HG02943 (cell line): ENCODE measurements around the gene SFXN3.

Experiments used
- ATAC-seq: cut with Tn5 transposase; IDR thresholded peaks from one replicate; pipeline ENCODE4 v1.9.1; 2021; ENCODE audit warnings: mild to moderate bottlenecking, low read depth, moderate library complexity; ENCODE audit not compliant: unreplicated experiment

SFXN3 gene

DNA sequence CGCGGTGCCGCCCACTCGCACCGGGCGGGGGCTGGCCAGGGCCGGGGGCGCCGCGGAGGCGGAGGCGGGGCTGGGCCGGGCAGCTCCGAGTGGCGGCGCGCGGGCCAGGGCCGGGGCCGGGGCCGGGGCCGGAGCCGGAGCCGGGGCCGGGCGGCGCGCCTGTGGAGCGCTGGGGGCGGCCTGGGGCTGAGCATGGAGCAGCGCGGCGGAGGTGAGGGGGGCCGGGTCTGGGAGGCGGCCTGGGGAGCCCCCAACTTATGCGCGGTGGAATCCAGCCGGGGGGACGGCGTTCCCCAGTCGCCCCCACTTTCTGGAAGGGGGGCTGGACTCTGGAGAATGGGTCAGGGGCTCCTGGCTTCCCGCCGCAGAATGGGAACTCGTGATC, 31.3 kb upstream of the SFXN3 start, which contains the start of gene LZTS2:
TSS of gene LZTS2 (plus strand) at position 67 of the 385 bp plus-strand sequence. CDS start 2,731 bp downstream, outside the sequence.
- ATAC-seq, result no peak

DNA sequence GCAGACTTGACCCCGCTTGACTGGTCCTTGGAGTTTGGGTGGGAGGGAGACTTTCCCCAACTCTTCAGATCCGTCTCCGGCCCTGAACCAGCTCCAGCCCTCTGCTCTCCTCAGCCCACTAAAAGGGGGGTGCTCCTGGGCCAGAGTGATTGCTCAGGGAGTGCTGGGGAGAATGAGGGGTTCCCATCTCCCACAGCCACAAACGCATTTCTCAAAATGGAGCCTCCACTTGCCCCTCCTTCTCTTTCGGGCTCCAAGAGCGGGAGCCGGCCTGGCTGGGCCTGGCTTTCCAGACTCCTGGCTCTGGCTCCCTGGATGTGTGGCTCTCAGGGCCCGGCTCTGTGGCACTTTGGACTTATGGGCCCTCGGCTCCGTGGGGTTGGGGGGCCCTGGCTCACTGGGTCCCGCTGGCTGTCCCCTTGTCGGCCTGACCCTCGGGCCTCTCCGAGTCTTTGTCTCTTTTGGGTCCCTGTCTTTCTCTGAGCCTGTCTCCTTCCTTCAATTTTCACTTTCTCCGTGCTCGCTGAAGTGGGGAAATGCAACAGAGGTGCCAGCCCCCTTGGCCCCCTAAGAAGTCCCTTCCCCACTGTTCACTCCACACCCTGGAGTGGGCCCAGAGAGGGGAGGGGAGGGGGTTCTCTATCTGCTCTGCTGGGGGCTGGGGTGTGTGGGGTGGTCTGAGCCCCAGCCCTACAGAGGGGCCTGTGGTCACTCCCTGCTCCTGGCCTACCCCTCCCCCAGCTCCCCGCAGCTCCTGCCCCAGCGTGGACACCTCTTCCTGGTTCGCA, 30.7 kb upstream of the SFXN3 start:
- ATAC-seq, result no peak

DNA sequence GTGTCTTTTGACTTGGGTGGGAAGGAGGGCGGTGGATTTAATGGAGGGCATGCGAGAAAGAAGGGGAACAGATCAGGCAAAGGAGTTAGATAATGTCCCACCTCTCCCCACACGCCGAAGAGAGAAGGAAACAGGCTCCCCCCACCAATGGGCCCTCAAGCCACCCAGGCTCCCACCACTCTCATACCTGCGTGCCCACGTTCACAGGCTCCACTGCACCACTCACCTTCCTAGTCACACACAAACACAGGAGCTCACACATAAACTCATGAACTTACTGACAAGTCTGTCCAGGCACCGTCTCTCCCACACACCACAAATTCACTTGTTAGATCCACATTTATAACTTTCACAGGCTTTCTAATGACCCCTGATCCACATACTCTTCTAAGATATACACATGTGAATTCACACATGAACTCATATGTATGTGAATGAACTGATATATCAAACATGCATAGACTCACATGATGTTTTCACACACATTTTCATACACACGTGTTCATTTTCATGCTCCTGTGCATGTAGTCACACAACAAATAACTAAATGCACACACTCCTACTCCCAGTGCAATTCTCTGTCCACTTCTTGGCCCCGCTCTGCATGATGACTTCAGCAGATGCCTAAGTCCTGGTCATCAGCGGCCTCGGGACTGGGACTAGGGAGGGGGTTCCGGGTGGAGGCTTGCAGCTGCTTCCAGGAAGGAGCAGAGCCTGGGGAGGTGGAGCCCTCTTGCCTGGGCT, 29.9 kb upstream of the SFXN3 start:
- no peak for ATAC-seq

DNA sequence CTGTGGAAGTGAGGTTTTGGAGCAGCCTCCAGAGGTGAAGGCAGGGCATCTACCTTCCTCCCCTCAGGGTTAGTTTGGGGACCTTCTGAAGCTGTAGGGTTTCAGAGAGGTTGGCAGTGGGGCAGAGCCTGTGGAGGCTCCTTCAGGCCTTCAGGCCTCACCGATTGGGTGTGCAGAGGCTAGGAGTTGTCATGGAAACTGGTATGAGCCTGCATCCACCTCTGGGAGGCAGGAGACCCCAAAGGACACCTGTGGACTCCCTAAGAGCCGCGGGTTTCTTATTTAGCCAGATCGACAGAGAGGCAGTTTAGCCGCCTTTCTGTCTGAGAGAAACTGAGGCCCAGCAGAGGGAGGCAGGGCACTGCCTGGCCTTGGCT, 29.4 kb upstream of the SFXN3 start:
- no peak for ATAC-seq

DNA sequence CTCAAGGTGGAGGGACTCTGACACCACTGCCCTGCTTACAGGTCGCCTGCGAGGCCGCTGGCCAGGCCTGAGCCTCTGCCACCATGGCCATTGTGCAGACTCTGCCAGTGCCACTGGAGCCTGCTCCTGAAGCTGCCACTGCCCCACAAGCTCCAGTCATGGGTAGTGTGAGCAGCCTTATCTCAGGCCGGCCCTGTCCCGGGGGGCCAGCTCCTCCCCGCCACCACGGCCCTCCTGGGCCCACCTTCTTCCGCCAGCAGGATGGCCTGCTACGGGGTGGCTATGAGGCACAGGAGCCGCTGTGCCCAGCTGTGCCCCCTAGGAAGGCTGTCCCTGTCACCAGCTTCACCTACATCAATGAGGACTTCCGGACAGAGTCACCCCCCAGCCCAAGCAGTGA, 28.6 kb upstream of the SFXN3 start:
- no peak for ATAC-seq

DNA sequence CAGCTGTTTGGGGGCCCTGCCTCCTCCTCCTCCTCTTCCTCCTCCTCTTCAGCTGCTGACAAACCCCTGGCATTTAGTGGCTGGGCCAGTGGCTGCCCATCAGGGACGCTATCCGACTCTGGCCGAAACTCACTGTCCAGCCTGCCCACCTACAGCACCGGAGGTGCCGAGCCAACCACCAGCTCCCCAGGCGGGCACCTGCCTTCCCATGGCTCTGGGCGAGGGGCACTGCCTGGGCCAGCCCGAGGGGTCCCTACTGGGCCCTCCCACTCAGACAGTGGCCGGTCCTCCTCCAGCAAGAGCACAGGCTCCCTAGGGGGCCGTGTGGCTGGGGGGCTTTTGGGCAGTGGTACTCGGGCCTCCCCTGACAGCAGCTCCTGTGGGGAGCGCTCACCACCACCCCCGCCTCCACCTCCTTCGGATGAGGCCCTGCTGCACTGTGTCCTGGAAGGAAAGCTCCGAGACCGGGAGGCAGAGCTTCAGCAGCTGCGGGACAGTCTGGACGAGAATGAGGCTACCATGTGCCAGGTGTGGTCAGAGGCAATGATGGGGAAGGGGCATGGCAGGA, 27.3 kb upstream of the SFXN3 start:
- ATAC-seq, result no peak

DNA sequence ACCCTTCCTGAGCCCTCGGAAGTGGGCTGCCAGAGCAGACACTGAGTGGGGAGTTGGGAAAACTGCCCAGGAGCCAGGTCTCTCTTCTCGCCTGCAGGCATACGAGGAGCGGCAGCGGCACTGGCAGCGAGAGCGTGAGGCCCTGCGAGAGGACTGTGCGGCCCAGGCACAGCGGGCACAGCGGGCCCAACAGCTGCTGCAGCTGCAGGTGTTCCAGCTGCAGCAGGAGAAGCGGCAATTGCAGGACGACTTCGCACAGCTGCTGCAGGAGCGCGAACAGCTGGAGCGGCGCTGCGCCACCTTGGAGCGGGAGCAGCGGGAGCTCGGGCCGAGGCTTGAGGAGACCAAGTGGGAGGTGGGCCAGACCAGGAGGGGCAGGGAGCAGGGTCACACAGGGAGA, 25.7 kb upstream of the SFXN3 start:
- ATAC-seq, result no peak

DNA sequence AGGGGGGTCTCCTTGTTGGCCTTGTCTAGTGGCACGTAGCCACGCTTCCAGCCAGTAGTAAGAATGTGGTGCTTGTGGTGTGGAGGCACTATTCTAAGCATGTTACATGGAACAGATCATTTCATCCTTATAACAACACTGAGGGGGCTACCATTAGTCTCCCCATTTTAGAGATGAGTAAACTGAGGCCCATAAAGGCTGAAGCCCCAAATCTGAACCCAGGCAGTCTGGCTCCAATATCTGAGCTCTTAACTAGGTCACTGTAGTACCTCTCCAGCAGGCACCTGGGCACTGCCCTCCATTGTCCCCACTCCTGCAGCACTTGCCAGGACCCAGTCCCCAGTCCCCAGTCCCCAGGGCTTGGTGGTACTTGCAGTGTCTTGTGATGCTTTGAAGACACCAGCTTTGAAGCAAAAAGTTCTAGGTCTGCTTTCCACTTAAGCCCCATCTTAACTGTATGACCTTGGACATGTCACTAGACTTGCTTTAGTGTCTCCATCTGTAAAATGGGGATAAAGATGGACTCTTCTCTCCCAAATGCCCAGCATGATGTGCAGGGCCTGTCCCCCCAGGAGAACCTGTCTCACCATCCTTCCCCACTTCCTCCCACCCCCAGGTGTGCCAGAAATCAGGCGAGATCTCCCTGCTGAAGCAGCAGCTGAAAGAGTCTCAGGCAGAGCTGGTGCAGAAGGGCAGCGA, 25.0 kb upstream of the SFXN3 start:
- ATAC-seq, result no peak

DNA sequence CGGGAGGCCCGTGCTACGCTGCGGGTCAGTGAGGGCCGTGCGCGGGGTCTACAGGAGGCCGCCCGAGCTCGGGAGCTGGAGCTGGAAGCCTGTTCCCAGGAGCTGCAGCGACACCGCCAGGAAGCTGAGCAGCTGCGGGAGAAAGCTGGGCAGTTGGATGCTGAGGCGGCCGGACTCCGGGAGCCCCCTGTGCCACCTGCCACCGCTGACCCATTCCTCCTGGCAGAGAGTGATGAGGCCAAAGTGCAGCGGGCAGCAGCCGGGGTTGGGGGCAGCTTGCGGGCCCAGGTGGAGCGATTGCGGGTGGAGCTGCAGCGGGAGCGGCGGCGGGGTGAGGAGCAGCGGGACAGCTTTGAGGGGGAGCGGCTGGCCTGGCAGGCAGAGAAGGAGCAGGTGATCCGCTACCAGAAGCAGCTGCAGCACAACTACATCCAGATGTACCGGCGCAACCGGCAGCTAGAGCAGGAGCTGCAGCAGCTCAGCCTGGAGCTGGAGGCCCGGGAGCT, 24.4 kb upstream of the SFXN3 start:
- ATAC-seq, result no peak

DNA sequence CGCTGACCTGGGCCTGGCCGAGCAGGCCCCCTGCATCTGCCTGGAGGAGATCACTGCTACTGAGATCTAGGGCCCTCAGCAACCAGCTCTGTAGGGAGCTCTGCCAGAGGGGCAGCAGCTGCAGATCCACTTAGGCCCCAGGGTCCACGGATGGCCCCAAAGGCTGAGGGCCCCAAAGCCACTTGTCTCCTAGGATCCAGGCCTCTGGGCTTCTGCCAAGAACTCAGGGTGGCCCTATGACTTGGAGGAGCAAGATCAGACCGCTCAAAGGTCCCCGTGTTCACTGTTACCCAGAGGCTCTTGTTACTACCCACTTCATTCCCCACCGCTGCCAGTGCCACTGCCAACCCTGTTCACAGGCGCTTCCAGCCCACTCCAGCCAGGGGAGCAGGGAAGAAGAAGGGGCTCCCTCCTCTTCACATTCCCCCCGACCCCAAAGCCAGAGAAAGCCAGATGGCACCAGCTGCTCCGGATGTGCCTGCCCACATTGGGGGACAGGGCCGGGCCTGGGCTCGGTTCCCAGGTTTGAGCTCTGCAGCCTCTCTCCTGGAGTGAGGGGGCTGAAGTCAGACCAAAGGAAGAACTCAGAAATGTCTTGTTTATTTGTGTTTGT, 23.8 kb upstream of the SFXN3 start:
- no peak for ATAC-seq

DNA sequence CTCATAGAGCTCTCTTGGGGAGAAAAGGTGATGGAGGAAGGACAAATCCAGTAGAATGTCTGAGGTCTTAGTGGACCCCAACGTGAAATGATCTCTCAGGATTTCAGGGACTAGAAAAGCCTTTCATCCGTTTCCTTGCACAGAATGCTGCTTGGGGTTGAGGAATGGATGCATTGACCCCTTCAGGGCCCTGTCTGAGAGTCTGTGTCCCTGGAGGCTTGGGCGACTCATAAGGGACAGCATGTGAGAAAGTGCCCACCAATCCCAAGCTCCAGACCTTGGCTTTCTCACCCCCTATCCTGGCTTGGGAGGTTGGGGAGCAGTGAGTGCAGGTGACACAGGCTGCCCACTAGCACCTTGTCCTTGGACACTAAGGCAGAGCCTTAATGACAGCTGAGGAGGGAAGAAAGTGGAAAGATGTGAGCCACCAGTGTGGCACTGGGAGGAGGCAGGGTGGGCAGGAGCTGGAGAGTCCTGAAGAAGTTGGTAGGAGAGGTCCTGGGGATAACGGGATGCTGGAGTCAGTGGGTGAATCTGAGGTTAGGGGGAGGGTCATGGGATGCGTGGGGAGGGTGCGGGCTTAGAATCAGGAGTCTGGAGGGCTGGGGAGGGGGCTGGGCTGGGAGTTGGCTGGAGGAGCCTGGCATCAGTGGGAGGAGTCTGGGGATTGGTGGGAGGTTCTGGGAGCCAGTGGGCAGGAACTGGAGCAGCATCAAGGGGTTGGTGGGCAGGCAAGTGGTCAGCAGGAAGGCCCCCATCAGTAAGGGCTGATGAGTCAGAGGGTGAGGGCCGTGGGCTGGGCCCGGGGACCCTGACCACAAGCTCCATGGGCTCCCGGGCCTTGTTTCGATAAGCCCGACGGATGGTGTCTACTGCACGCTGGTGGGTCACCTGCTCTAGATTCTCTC, 22.9 kb upstream of the SFXN3 start:
- no peak for ATAC-seq

DNA sequence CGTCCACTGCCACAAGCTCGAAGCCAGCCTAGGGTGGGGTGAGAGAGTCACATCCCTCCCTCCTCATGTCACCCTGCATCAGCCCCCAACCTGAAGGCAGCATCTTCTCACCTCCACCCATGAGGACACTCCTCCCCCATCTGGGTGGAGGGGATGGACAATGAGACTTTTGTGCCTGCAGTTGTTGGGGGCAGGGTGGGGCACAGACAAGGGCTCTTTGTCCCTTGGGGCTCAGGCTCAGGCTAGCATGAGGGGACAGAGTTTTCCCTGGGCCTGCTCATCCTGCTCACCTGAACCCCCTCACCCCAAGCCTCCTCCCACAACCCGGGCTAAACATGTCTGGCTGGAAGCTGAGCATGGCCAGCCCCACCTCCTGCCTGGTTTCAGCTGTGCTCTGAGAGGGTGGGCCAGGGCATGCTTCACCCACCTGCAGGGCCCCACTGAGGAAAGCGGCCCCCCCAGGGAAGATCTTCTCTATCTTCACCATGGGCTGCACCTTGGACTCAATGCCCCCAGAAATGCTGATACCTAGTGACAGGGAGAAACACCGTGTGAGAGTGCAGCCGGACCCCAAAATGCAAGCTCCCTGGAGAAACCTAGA, 22.1 kb upstream of the SFXN3 start:
- no peak for ATAC-seq

DNA sequence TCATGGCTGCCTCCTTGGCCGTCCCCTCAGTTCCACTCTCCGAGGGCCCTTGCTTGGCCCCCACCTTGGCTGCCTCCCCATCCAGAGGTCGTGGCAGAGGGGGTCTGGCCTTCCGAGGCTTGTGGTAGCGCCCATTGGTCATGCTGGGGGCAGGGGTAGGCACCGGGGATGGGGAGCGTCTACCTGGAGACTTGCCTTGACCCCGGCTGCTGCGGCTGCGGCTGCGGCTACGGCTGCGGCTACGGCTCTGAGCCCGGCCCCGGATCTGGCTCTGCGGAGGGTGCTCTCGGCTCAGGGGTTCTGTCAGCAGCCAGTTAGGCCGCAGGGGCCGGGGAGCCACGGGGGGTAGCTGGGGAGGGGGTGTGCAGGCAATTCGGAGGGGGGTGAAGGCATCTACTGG, 20.7 kb upstream of the SFXN3 start:
- ATAC-seq, result no peak

DNA sequence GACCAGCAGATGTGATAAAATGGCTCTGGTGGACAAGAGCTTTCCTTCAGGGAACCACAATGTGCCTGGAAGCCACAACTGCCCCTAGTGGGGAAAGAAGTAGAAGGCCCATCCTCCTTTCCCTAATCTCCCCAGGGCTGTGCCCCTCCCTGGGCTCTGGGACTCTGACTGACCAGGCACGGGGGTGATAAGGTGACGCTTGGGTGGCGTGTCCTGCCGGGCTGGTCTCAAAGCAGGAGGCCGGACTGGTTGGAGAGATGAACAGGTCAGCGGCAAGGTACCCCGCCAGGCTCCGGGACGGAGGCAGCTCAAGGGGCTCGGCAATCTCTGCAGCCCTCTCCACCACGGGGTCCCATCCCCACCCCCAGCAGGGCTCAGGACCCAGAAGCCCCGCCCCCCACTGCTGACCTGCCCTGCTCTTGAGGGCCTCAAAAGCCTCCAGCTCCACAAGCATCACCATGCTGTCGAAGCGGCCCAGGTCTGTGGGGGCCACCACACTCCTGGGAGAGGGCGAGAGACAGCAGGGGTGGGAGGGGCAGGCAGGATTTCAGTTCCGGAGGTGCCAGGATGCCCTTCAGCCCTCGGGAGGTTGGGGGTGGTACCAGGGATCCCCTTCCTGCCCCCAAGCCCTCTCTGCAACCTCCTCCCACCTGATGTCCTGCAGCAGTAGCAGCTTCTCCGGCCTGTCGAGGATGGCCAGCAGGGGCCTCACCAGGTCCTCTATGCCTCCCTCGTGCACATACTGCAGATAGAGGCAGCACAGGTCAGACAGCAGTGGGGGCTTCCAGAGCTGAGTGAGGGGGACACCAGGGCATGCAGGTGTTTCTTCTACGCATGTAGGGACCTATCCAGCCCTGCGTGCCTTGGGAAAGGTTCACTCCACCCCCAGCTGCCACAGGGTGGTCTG, 19.3 kb upstream of the SFXN3 start:
- no peak for ATAC-seq

DNA sequence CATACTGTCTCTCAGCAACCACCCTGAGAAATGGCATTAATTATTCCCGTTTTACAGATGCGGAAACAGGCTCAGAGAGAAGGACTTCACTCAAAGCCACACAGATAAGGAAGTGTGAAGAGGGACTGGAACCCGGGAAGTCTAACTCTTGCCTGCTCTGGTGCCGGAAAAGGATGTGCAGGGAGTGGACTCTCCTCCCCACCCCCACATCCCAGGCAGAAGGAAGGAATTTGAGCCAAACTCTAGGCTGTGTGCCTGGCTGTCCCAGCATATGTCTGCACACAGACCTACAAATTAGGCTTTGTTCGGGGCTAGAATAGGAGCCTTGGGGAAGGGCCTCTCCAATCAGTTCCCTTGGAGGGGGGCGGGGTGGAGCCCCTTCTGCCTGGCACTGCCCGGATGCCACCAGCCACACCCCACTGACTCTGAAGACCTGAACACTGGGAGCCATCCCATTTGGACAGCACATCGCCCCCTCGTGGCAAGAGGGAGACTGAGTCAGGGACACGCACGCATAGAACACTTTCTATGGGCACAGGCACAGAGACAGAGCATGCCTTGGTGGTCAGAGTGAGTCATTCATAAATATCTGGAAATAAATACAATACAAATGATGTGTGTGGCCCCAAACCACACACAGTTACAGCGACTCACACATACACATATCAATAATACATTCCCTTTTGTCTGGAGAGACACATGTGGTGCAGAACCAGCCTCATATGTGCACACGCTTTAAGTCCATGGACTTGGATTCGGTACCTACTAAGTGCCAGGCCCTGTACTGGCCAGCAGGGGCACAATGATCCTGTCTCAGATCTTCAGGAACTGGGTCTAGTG, 18.3 kb upstream of the SFXN3 start:
- ATAC-seq, result peak; percentile 80

DNA sequence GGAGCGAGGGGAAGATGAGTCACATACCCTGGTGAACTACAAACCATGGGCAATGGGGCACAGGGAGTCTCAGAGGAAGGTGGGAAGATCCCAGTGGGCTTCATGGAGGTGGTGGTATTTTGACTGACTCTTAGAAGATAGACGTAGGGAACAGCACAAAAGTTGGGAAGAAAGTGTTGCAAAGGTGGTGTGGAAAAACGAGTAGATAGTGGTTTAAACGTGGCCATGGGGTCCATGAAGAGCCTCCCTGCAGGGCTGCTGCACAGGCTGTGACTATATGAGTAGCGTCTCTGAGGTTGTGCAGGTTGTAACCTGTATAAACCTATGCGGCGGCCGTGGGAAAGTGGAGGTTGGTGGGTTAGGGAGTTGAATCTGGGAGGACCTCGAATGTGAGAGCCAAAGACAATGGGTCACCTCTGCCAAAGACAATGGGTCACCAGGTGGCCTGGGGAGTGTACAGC, 17.6 kb upstream of the SFXN3 start:
- ATAC-seq, result no peak

DNA sequence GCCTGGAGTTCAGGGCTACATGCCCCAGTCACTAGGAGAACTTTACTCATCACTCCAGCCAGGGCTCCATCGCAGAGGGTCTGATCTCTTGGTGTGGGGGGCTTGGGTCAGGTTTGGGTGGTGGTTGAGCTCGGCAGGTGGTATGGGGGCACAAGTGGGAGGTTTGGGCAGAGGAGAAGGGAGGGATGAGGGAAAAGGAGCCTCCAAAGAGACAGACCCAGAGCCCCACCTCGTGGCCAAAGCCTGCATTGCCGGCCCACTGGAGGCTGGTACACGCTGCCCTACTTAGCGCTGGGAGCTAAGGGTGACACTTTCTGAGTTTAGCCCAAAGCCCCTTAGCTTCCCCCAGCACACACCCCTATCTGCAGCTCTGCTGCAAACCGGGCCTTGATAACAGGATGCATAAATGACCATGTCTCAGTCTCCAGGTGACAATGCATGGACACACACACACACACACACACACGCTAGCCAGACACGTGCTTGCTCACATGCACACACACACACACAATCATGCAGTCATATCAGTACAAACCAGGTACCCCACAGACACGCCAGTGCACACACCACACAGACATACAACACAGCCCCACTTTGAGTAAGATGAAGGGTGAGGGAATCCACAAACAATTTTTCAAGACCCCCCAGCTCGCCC, 16.7 kb upstream of the SFXN3 start:
- no peak for ATAC-seq
